Progenitor cell of endocrine pancreas (in vitro differentiated cells): ENCODE data around the gene KIFC1. TPM values are rescaled to one million over a fixed set of nuclear protein-coding genes. Genes with fewer than 3 reads are reported as not detected.
"Not testable (repeated sequence)": the region's sequence is repeated elsewhere in the genome, so short reads cannot be mapped to it uniquely, and the experiment has no call there.

Experiments
- DNase-seq: peaks from one replicate; pipeline ENCODE4 v3.0.0; 2021; ENCODE audit warnings: low spot score; ENCODE audit not compliant: unreplicated experiment
- H3K27ac Mint-ChIP-seq: 2 replicates; pipeline ENCODE4 v1.8.0; 2021; ENCODE audit warnings: mild to moderate bottlenecking, moderate library complexity, mixed read lengths
- H3K27me3 Mint-ChIP-seq: 2 replicates; pipeline ENCODE4 v1.8.0; 2021; ENCODE audit warnings: mixed read lengths
- H3K36me3 Mint-ChIP-seq: 2 replicates; pipeline ENCODE4 v1.8.0; 2022; ENCODE audit warnings: mixed read lengths; ENCODE audit not compliant: insufficient read depth
- H3K4me1 Mint-ChIP-seq: 2 replicates; pipeline ENCODE4 v1.8.0; 2021; ENCODE audit warnings: low read depth, mixed read lengths
- H3K4me3 Mint-ChIP-seq: 2 replicates; pipeline ENCODE4 v1.8.0; 2021; ENCODE audit warnings: low read depth, mild to moderate bottlenecking, moderate library complexity, mixed read lengths
- H3K9me3 Mint-ChIP-seq: 2 replicates; pipeline ENCODE4 v1.8.0; 2021; ENCODE audit warnings: low read depth, mixed read lengths
- long read RNA-seq: library from polyadenylated mRNA; unstranded; transcript quantifications from one replicate; pipeline ENCODE4 v2.0.0, GENCODE V29; 2020
- total RNA-seq: library from RNA; stranded (reverse); gene quantifications from 2 replicates; pipeline ENCODE4 v1.2.1, GENCODE V29; 2021
- TF ChIP-seq, protein P1 (sequence below): fragments of 200-600 bp; sonication (generic); IDR thresholded peaks from one replicate; pipeline ENCODE4 v1.5.0; 2021; ENCODE audit warnings: antibody characterized with exemption, mild to moderate bottlenecking; ENCODE audit not compliant: unreplicated experiment

The KIFC1 gene, protein sequence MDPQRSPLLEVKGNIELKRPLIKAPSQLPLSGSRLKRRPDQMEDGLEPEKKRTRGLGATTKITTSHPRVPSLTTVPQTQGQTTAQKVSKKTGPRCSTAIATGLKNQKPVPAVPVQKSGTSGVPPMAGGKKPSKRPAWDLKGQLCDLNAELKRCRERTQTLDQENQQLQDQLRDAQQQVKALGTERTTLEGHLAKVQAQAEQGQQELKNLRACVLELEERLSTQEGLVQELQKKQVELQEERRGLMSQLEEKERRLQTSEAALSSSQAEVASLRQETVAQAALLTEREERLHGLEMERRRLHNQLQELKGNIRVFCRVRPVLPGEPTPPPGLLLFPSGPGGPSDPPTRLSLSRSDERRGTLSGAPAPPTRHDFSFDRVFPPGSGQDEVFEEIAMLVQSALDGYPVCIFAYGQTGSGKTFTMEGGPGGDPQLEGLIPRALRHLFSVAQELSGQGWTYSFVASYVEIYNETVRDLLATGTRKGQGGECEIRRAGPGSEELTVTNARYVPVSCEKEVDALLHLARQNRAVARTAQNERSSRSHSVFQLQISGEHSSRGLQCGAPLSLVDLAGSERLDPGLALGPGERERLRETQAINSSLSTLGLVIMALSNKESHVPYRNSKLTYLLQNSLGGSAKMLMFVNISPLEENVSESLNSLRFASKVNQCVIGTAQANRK
- total RNA-seq, result 45.5 and 46.6 TPM in 2 replicates
- long read RNA-seq, transcript KIFC1-211 (11 exons, 2,706 nt), result major isoform, 15 of 26 reads
- long read RNA-seq, partial matches to known transcripts, result 10 of 26 reads
- long read RNA-seq, other reads (novel, unspliced or antisense), result 1 of 26 reads

DNA sequence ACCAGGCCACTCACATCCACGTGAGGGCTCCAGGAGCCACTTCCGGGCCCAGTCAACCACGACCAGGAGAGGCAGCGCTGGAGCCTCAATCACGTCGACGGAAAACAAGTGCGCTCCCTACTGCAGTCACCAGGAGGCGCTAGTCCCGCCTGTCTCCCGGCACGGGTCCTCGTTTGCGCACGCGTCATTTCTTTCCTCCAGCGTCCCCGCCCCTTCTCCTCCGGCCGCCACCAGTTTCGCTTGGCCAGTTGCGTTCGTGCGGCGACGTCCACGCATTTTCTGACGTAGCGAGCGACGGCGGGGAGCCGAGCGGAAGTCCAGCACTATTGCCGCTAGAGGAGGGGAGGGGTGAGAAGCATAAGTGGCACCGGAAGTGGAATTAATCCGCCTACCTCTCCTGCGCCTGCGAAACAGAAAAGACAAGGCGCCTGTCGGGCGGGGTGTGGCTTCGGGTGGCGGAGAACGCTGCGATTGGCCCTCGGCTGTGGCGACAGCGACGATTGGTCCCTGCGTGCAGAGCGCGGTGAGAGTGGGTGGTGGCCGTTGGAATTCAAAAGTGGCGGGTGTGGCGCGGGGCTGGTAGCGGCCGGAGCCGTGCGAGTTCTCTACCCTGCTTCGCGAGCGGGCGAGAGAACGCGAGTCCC, at the start of gene KIFC1:
Gene KIFC1, plus strand, starts transcription at position 546 of the 644 bp plus-strand sequence. CDS start 163 bp downstream, outside the sequence.
- peaks cover 27% of the 10 kb centered on the region for H3K4me1 Mint-ChIP-seq
- TF ChIP-seq, protein P1, sequence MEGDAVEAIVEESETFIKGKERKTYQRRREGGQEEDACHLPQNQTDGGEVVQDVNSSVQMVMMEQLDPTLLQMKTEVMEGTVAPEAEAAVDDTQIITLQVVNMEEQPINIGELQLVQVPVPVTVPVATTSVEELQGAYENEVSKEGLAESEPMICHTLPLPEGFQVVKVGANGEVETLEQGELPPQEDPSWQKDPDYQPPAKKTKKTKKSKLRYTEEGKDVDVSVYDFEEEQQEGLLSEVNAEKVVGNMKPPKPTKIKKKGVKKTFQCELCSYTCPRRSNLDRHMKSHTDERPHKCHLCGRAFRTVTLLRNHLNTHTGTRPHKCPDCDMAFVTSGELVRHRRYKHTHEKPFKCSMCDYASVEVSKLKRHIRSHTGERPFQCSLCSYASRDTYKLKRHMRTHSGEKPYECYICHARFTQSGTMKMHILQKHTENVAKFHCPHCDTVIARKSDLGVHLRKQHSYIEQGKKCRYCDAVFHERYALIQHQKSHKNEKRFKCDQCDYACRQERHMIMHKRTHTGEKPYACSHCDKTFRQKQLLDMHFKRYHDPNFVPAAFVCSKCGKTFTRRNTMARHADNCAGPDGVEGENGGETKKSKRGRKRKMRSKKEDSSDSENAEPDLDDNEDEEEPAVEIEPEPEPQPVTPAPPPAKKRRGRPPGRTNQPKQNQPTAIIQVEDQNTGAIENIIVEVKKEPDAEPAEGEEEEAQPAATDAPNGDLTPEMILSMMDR, result peak; percentile 99
- no peaks in the 10 kb centered on the region for H3K27me3 Mint-ChIP-seq
- H3K36me3 Mint-ChIP-seq, result peaks cover 1% of the 10 kb centered on the region
- H3K9me3 Mint-ChIP-seq, result no peaks in the 10 kb centered on the region
- peak within 1 kb of the TSS; percentile 90 for H3K4me3 Mint-ChIP-seq
- peak within 1 kb of the TSS; percentile 95 for H3K27ac Mint-ChIP-seq
- peak; percentile 99 for DNase-seq

DNA sequence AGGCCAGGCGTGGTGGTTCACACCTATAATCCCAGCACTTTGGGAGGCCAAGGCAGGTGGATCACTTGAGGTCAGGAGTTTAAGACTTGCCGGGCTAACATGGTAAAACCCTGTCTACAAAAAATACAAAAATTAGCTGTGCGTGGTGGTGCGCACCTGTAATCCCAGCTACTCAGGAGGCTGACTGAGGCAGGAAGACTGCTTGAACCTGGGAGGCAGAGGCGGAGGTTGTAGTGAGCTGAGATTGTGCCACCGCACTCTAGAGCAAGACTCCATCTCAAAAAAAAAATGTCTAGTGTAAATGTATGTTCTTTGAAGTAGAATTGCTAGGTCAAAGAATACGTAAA, 48.0 kb upstream of the KIFC1 start:
- not testable (repeated sequence) for H3K27ac Mint-ChIP-seq, DNase-seq, H3K9me3 Mint-ChIP-seq, H3K36me3 Mint-ChIP-seq, H3K4me1 Mint-ChIP-seq, H3K4me3 Mint-ChIP-seq
- H3K27me3 Mint-ChIP-seq, result peaks cover 15% of the 10 kb centered on the region

DNA sequence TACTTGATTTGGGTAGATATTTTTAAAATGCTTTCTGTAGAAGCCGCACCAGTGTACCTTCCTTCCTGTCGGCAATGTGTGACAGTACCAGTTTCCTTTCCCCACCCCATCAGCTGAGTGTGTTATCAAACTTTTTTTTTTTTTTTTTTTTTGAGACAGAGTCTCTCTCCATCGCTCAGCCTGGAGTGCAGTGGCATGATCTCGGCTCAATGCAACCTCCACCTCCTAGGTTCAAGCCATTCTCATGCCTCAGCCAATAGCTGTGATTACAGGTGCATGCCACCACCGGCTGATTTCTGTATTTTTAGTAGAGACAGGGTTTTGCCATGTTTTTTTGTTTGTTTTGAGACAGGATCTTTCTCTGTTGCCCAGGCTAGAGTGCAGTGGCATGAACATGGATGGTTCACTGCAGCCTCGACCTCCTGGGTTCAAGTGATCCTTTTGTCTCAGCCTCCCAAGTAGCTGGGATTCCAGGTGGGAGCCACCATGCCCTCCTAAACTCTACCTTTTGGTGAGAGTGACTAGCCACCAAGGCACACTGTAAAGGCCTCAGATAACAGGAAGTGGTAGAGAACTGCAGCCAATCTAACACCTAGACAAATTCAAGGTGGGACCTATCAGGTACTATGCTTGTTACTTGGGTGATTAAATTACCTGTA, 47.5 kb upstream of the KIFC1 start:
- peaks cover 17% of the 10 kb centered on the region for H3K27me3 Mint-ChIP-seq
- H3K4me3 Mint-ChIP-seq, result no peak overlapping the region
- H3K27ac Mint-ChIP-seq, result no peak overlapping the region
- no peak for DNase-seq
- no peaks in the 10 kb centered on the region for H3K9me3 Mint-ChIP-seq
- TF ChIP-seq, protein P1, result no peak
- H3K36me3 Mint-ChIP-seq, result no peaks in the 10 kb centered on the region
- H3K4me1 Mint-ChIP-seq, result peaks cover 14% of the 10 kb centered on the region

DNA sequence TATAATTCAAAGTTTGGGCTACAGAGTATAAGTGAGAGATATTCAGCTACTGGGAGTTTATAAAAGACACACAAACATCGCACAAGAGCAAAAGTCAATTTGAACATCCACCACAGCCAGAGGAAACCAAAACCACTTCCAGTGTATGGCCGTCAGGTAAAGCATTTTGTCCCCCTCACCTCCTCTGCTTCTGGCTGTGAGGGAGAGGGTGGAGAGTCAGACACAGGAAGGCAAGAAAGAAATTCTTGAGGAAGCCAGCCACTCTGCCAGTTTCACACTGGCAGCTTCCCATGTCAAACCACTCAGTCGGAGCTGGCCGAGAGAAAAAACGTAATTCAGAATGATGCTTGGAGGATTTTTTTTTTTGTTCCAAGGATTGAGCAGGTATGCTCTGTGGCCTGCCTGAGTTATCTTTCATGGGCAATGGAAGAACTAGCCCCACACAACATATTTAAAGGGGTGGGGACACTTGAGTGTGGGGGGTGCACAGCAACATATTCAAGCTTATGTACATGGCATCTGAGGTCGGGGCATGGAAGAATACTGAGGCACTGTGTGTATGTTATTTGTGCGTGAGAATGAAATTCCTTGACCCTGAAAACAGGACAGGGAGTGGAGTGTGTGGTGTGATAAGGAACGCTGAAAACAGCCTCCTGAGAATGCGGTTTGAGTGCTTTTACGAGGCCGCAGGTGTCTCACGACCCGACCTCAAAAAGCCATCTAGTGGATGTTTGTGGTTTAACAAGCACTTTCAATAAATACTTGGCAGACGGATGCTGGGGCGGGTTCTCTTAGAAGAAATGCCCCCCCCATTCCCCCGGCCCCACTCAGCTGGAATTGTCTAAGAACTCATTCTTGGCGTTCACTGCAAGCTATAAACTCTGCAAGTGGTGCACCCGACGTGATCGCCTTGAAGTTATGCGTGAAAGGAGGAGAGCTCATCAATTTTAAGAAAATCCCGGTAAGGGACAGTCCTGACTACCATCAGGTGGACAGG, 46.6 kb upstream of the KIFC1 start:
- no peak overlapping the region for H3K4me3 Mint-ChIP-seq
- H3K36me3 Mint-ChIP-seq, result no peaks in the 10 kb centered on the region
- peak overlapping the region; percentile 37 for H3K27ac Mint-ChIP-seq
- TF ChIP-seq, protein P1, result peak; percentile 69
- peaks cover 23% of the 10 kb centered on the region for H3K4me1 Mint-ChIP-seq
- H3K27me3 Mint-ChIP-seq, result peaks cover 26% of the 10 kb centered on the region
- peak; percentile 28 for DNase-seq
- H3K9me3 Mint-ChIP-seq, result no peaks in the 10 kb centered on the region

DNA sequence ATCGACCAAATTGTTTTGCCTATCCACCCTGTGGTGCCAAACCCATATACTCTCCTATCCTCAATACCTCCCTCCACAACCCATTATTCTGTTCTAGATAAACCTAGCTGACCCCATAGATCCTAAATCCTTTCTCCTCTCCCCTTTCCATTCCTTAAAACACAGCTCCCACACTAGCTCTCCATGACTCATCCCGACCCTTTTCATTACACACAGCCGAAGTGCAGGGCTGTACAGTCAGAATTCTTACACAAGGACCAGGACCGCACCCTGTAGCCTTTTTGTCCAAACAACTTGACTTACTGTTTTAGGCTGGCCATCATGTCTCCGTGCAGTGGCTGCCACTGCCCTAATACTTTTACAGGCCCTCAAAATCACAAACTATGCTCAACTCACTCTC, 44.7 kb upstream of the KIFC1 start:
- Mint-ChIP-seq H3K27me3 (peaks cover 28% of the 10 kb centered on the region), H3K4me1 (peaks cover 23% of the 10 kb centered on the region)
- H3K4me3 Mint-ChIP-seq, H3K36me3 Mint-ChIP-seq, H3K27ac Mint-ChIP-seq, H3K9me3 Mint-ChIP-seq, DNase-seq: not testable (repeated sequence)
